Measurements from ENCODE around the gene OR5H14. TPM values are rescaled to one million over a fixed set of nuclear protein-coding genes. Genes with fewer than 3 reads are reported as not detected.

OR5H14 gene
- total RNA-seq, 1 experiment from 2014 or later: not detected

DNA sequence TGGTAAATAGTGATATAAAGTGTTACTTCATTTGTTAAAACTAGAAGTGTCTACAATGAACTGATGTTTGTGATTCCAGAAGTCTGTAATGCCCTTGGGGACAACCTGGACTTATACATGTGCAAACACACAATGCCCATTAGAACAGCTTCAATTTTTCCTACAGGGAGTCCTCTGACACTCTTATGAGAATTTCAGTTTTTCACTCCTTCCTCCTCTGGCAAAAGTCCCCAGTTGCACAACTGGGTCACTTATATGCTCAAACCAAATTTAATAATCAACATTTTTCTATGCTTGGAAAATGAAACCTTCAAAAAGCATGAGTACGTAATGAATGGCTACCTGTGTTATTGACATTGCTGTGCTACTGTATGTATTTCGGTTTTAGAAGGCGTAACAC is 19.1 kb downstream of the OR5H14 start, which contains the start of gene OR5H15:
TSS of gene OR5H15 (plus strand) at position 301 of the 400 bp plus-strand sequence. CDS start 2,004 bp downstream, outside the sequence.
- DNase-seq (ENCODE audit: low read depth, low spot score) (no peak), ATAC-seq (no peak)
- in situ Hi-C loops (cut with HindIII; ENCODE audit: low pct_unique_long_range_greater_than_20kb, low sequenced_read_pairs) (no loop called here), intact Hi-C loops (cut with micrococcal nuclease; ENCODE audit: unreplicated experiment) (no loop called here)
- Histone ChIP-seq H3K4me3 (ENCODE audit: low read depth in 2 of 2, low read length in 2 of 2) (no peak within 1 kb of the TSS), H3K27me3 (ENCODE audit: control insufficient read depth, insufficient read depth, low read length) (no peaks in the 10 kb centered on the region), H3K27ac (ENCODE audit: low read length) (no peak within 1 kb of the TSS), H3K36me3 (ENCODE audit: control insufficient read depth, insufficient read depth, low read length) (no peaks in the 10 kb centered on the region), H3K4me1 (ENCODE audit: control insufficient read depth, insufficient read depth, low read length) (no peaks in the 10 kb centered on the region), H3K9me3 (ENCODE audit: control insufficient read depth, insufficient read depth, low read depth, low read length) (0 out of 2 replicates have a peak, but pooled peaks cover 2% of the 10 kb centered on the region)
- ChIA-PET POLR2A (no interaction called here), CTCF (no interaction called here)
- no TSS peak for BruUV-seq (replicated peaks)
- TF ChIP-seq CTCF (IDR thresholded peaks at IDR 0.05) (no peak), TCF7L2 (IDR thresholded peaks at IDR 0.05; ENCODE audit: low read depth, low read length) (no peak), POLR2AphosphoS5 (IDR thresholded peaks at IDR 0.05; ENCODE audit: low read depth, low read length) (no peak), SIN3A (IDR thresholded peaks at IDR 0.05; ENCODE audit: borderline replicate concordance, insufficient read depth, low read depth, low read length) (no peak)
- TF ChIP-seq, protein P1, sequence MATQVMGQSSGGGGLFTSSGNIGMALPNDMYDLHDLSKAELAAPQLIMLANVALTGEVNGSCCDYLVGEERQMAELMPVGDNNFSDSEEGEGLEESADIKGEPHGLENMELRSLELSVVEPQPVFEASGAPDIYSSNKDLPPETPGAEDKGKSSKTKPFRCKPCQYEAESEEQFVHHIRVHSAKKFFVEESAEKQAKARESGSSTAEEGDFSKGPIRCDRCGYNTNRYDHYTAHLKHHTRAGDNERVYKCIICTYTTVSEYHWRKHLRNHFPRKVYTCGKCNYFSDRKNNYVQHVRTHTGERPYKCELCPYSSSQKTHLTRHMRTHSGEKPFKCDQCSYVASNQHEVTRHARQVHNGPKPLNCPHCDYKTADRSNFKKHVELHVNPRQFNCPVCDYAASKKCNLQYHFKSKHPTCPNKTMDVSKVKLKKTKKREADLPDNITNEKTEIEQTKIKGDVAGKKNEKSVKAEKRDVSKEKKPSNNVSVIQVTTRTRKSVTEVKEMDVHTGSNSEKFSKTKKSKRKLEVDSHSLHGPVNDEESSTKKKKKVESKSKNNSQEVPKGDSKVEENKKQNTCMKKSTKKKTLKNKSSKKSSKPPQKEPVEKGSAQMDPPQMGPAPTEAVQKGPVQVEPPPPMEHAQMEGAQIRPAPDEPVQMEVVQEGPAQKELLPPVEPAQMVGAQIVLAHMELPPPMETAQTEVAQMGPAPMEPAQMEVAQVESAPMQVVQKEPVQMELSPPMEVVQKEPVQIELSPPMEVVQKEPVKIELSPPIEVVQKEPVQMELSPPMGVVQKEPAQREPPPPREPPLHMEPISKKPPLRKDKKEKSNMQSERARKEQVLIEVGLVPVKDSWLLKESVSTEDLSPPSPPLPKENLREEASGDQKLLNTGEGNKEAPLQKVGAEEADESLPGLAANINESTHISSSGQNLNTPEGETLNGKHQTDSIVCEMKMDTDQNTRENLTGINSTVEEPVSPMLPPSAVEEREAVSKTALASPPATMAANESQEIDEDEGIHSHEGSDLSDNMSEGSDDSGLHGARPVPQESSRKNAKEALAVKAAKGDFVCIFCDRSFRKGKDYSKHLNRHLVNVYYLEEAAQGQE (IDR thresholded peaks at IDR 0.05; ENCODE audit: insufficient read depth in 1 of 2, low read depth in 2 of 2, low read length in 1 of 2): no peak

- no peaks in the 10 kb centered on the region for H3K27me3 ChIP-seq (ENCODE audit: control insufficient read depth, insufficient read depth, low read length)
- CTCF ChIA-PET: no interaction called here
- no peak overlapping the region for H3K4me3 ChIP-seq (ENCODE audit: low read depth in 2 of 2, low read length in 2 of 2)
- TF ChIP-seq CTCF (IDR thresholded peaks at IDR 0.05) (no peak), POLR2AphosphoS5 (IDR thresholded peaks at IDR 0.05; ENCODE audit: low read depth, low read length) (no peak), TCF7L2 (IDR thresholded peaks at IDR 0.05; ENCODE audit: low read depth, low read length) (no peak), SIN3A (IDR thresholded peaks at IDR 0.05; ENCODE audit: borderline replicate concordance, insufficient read depth, low read depth, low read length) (no peak)
- TF ChIP-seq, protein P1 (IDR thresholded peaks at IDR 0.05; ENCODE audit: insufficient read depth in 1 of 2, low read depth in 2 of 2, low read length in 1 of 2): no peak
- DNase-seq (ENCODE audit: low read depth, low spot score): no peak
- POLR2A ChIA-PET: no interaction called here
- H3K27ac ChIP-seq (ENCODE audit: low read length): no peak overlapping the region
- no peaks in the 10 kb centered on the region for H3K36me3 ChIP-seq (ENCODE audit: control insufficient read depth, insufficient read depth, low read length)
- no TSS peak for BruUV-seq (replicated peaks)
- intact Hi-C loops (cut with micrococcal nuclease; ENCODE audit: unreplicated experiment): no loop called here
- 0 out of 2 replicates have a peak, but pooled peaks cover 2% of the 10 kb centered on the region for H3K9me3 ChIP-seq (ENCODE audit: control insufficient read depth, insufficient read depth, low read depth, low read length)
- no peak for ATAC-seq
- in situ Hi-C loops (cut with HindIII; ENCODE audit: low pct_unique_long_range_greater_than_20kb, low sequenced_read_pairs): no loop called here
- H3K4me1 ChIP-seq (ENCODE audit: control insufficient read depth, insufficient read depth, low read length): no peaks in the 10 kb centered on the region
These were observed 23.8 kb downstream of the OR5H14 start for GRCh38 chr3:98171071-98171470.
